GM19372 (cell line): ENCODE measurements around the gene CRY2.

ENCODE experiments used
- ATAC-seq: cut with Tn5 transposase; IDR thresholded peaks from one replicate; pipeline ENCODE4 v1.9.1; 2021; ENCODE audit warnings: mild to moderate bottlenecking, low read depth, moderate library complexity; ENCODE audit not compliant: unreplicated experiment

The CRY2 gene

GRCh38 chr11:45927332-45927683, 80.0 kb downstream of the CRY2 start:
- ATAC-seq = no peak

- no peak for ATAC-seq
These were observed 80.6 kb downstream of the CRY2 start for GRCh38 chr11:45927684-45928413.

- no peak for ATAC-seq
These were observed 81.4 kb downstream of the CRY2 start for GRCh38 chr11:45928535-45929215.

- peak; percentile 13 for ATAC-seq
These were observed 82.3 kb downstream of the CRY2 start for GRCh38 chr11:45929486-45930030.

- peak; percentile 95 for ATAC-seq
These were observed 82.9 kb downstream of the CRY2 start for GRCh38 chr11:45930031-45930794.

- no peak for ATAC-seq
These were observed 83.8 kb downstream of the CRY2 start for GRCh38 chr11:45930951-45931570.

- no peak for ATAC-seq
These were observed 84.5 kb downstream of the CRY2 start for GRCh38 chr11:45931739-45932138.

- ATAC-seq = no peak
These were observed 84.9 kb downstream of the CRY2 start for GRCh38 chr11:45932217-45932616.
